Cardiac muscle cell (in vitro differentiated cells and primary cell): ENCODE results near the gene SEC24A. TPM values are rescaled to one million over a fixed set of nuclear protein-coding genes. Genes with fewer than 3 reads are reported as not detected.
A peak's percentile ranks its signal among the peaks of the same experiment; 100 is the strongest.

Experiments used
- DNase-seq, 2 donors: peaks; one replicate each; pipeline versions ENCODE4 v3.0.0 to v3.0.0-alpha.2; 2010 to 2017; ENCODE audit warnings: low read depth in 1 of 2, low spot score in 1 of 2
- H3K27ac ChIP-seq: fragments of 200-600 bp; sonication (generic); 2 replicates; pipeline ENCODE4 v1.5.1; 2016
- H3K27me3 ChIP-seq: fragments of 200-600 bp; sonication (generic); 2 replicates; pipeline ENCODE4 v1.6.0; 2016; ENCODE audit warnings: control low read depth
- H3K36me3 ChIP-seq: fragments of 200-600 bp; sonication (generic); 2 replicates; pipeline ENCODE4 v1.5.1; 2016; ENCODE audit warnings: control low read depth
- H3K4me1 ChIP-seq: fragments of 200-600 bp; sonication (generic); 2 replicates; pipeline ENCODE4 v1.8.1; 2017; ENCODE audit warnings: low read depth, mild to moderate bottlenecking, mixed run types
- H3K4me3 ChIP-seq: fragments of 200-600 bp; sonication (generic); 2 replicates; pipeline ENCODE4 v1.5.1; 2016; ENCODE audit warnings: mild to moderate bottlenecking
- H3K9me3 ChIP-seq: fragments of 200-600 bp; sonication (generic); 2 replicates; pipeline ENCODE4 v1.5.1; 2017; ENCODE audit warnings: low read depth, mild to moderate bottlenecking, control low read depth
- polyA plus RNA-seq: library from polyadenylated mRNA; unstranded; fragments of >200 nt; fragmentation: Nextera tagmentation; extraction: Ambion mirVana; gene quantifications from 2 replicates; pipeline ENCODE4 v1.2.1, GENCODE V29; 2016
- total RNA-seq: library from RNA; depleted of rRNA; stranded (reverse); fragments of >200 nt; gene quantifications from 2 replicates; pipeline ENCODE4 v1.2.3, GENCODE V29; 2016
- TF ChIP-seq, protein P1 (sequence below): IDR thresholded peaks from 2 replicates; pipeline ENCODE4 v1.5.1; 2012; ENCODE audit warnings: low read depth, mild to moderate bottlenecking, low read length

SEC24A gene
- total and polyA plus RNA-seq, 2 experiments from 2014 or later, result 9.9 to 11.6 TPM

DNA sequence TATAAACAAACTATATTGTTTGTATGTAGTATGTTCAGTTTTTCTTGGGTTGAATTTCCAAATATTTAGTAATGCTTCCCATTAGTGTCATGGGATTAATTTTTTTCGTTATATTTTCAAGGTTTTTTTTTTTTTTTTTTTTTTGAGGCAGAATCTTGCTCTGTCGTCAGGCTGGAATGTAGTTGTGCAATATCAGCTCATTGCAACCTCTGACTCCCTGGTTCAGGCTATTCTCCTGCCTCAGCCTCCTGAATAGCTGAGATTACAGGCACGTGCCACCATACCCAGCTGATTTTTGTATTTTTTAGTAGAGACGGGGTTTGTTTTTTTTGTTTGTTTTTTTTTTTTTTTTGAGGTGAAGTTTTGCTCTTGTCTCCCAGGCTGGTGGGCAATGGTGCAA lies 120.6 kb downstream of the SEC24A start:
- Histone ChIP-seq H3K27me3 (no peaks in the 10 kb centered on the region), H3K27ac (no peak overlapping the region), H3K4me3 (no peak overlapping the region), H3K36me3 (peaks cover 75% of the 10 kb centered on the region), H3K4me1 (no peaks in the 10 kb centered on the region), H3K9me3 (no peaks in the 10 kb centered on the region)
- DNase-seq, result peak in 1 of 2 donors; percentile 83
- TF ChIP-seq, protein P1, sequence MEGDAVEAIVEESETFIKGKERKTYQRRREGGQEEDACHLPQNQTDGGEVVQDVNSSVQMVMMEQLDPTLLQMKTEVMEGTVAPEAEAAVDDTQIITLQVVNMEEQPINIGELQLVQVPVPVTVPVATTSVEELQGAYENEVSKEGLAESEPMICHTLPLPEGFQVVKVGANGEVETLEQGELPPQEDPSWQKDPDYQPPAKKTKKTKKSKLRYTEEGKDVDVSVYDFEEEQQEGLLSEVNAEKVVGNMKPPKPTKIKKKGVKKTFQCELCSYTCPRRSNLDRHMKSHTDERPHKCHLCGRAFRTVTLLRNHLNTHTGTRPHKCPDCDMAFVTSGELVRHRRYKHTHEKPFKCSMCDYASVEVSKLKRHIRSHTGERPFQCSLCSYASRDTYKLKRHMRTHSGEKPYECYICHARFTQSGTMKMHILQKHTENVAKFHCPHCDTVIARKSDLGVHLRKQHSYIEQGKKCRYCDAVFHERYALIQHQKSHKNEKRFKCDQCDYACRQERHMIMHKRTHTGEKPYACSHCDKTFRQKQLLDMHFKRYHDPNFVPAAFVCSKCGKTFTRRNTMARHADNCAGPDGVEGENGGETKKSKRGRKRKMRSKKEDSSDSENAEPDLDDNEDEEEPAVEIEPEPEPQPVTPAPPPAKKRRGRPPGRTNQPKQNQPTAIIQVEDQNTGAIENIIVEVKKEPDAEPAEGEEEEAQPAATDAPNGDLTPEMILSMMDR, result no peak

DNA sequence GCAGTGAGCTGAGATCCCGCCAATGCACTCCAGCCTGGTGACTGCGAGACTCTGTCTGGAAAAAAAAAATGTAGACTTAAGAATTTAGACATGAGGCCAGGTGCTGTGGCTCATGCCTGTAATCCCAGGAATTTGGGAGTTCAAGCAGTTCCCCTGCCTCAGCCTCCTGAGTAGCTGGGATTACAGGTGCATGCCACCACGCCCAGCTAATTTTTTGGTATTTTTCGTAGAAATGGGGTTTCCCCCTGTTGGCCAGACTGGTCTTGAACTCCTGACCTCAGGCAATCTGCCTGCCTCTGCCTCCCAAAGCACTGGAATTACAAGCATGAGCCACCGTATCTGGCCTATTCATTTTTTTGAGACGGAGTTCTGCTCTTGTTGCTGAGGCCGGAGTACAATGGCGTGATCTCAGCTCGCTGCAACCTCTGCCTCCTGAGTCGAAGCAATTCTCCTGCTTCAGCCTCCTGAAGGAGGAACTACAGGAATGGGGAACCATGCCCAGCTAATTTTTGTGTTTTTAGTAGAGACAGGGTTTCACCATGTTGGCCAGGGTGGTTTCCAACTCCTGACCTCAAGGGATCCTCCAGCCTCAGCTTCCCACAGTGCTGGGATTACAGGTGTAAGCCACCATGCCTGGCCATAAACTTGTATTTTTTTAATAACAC lies 124.0 kb downstream of the SEC24A start:
- H3K36me3 ChIP-seq, result peaks cover 79% of the 10 kb centered on the region
- no peak overlapping the region for H3K27ac ChIP-seq
- no peak overlapping the region for H3K4me3 ChIP-seq
- no peak for DNase-seq
- no peaks in the 10 kb centered on the region for H3K9me3 ChIP-seq
- H3K4me1 ChIP-seq, result no peaks in the 10 kb centered on the region
- H3K27me3 ChIP-seq, result no peaks in the 10 kb centered on the region
- TF ChIP-seq, protein P1, result no peak

DNA sequence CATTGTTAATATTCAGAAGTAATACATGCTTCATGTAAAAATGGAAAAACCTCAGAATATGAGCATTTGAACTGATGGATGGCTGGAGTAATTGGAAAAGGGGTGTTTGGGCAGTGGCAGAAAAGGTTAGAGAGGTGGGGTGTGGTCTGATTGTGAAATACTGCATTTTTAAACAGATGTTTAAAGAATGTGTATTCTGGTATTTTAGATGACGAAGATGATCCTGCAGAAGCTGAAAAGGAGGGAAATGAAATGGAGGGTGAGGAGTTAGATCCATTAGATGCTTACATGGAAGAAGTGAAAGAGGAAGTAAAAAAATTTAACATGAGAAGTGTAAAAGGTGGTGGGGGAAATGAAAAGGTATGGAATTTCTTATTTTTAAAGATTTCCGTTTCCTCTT lies 128.8 kb downstream of the SEC24A start:
- no peaks in the 10 kb centered on the region for H3K9me3 ChIP-seq
- TF ChIP-seq, protein P1, result no peak
- no peak overlapping the region for H3K4me3 ChIP-seq
- peaks cover 80% of the 10 kb centered on the region for H3K36me3 ChIP-seq
- H3K27ac ChIP-seq, result no peak overlapping the region
- DNase-seq, result no peak
- H3K4me1 ChIP-seq, result no peaks in the 10 kb centered on the region
- no peaks in the 10 kb centered on the region for H3K27me3 ChIP-seq

Other genes with a start within 250 kb of the SEC24A start
- 32.0 and 36.9 TPM in 2 replicates for gene CDKN2AIPNL, start 236.9 kb upstream of the SEC24A start, total RNA-seq
- gene CDKN2AIPNL, start 236.9 kb upstream of the SEC24A start, polyA plus RNA-seq, result 64.9 and 68.7 TPM in 2 replicates
- 12.9 and 17.8 TPM in 2 replicates for gene JADE2, start 123.1 kb upstream of the SEC24A start, total RNA-seq
- gene JADE2, start 123.1 kb upstream of the SEC24A start, polyA plus RNA-seq, result 2.8 and 11.3 TPM in 2 replicates
- gene SAR1B, start 16.0 kb upstream of the SEC24A start, total RNA-seq, result 53.6 and 60.2 TPM in 2 replicates
- gene SAR1B, start 16.0 kb upstream of the SEC24A start, polyA plus RNA-seq, result 40.5 and 45.5 TPM in 2 replicates
- 27.2 and 42.4 TPM in 2 replicates for gene CAMLG, start 89.8 kb downstream of the SEC24A start, total RNA-seq
- gene CAMLG, start 89.8 kb downstream of the SEC24A start, polyA plus RNA-seq, result 22.7 and 28.4 TPM in 2 replicates
- gene DDX46, start 110.0 kb downstream of the SEC24A start, total RNA-seq, result 16.1 and 25.9 TPM in 2 replicates
- gene DDX46, start 110.0 kb downstream of the SEC24A start, polyA plus RNA-seq, result 20.0 and 24.2 TPM in 2 replicates
- gene C5orf24, start 197.2 kb downstream of the SEC24A start, total RNA-seq, result 57.4 and 57.9 TPM in 2 replicates
- 49.5 and 62.5 TPM in 2 replicates for gene C5orf24, start 197.2 kb downstream of the SEC24A start, polyA plus RNA-seq
- 184 and 200 TPM in 2 replicates for gene TXNDC15, start 225.6 kb downstream of the SEC24A start, total RNA-seq
- 69.4 and 73.5 TPM in 2 replicates for gene TXNDC15, start 225.6 kb downstream of the SEC24A start, polyA plus RNA-seq